Measurements from ENCODE around the gene PJVK. TPM values are rescaled to one million over a fixed set of nuclear protein-coding genes. Genes with fewer than 3 reads are reported as not detected.

PJVK gene
- total RNA-seq, 2 experiments from 2014 or later, result 4.0 to 6.9 TPM

DNA sequence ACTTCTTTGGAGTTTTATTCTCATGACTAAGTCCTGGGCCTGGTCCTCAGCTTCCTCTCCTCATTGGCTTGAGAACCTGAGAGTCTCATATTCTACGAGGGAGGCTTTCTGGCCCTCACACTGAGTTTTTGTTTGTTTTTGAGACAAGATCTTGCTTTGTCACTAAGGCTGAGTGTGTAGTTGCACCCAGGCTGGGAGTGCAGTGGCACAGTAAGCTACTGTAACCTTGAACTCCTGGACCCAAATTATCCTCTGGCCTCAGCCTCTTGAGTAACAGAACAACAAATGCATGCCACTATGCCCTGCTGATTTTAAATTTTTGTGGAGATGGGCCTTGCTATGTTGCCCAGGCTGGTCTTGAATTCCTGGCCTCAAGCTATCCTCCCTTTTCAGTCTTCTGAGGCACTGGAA is 22.8 kb upstream of the PJVK start:
- no peak for DNase-seq (ENCODE audit: low spot score)
- Histone ChIP-seq H3K4me3 (ENCODE audit: low read depth, low read length, poor library complexity, severe bottlenecking) (no peak overlapping the region), H3K27ac (ENCODE audit: low read depth, low read length, poor library complexity, severe bottlenecking) (no peak overlapping the region), H3K4me2 (ENCODE audit: low read length) (no peak overlapping the region), H3K36me3 (ENCODE audit: insufficient read depth, low read length) (peaks cover 49% of the 10 kb centered on the region), H3K79me2 (ENCODE audit: insufficient read depth, low read depth, low read length) (no peaks in the 10 kb centered on the region), H3K9me3 (ENCODE audit: low read length) (no peaks in the 10 kb centered on the region), H4K20me1 (ENCODE audit: insufficient read depth, low read length) (no peaks in the 10 kb centered on the region), H3K9me2 (ENCODE audit: insufficient read depth, low read length) (no peaks in the 10 kb centered on the region), H3K4me1 (ENCODE audit: insufficient read depth, low read length, poor library complexity, severe bottlenecking) (no peaks in the 10 kb centered on the region), H2AFZ (ENCODE audit: low read length) (no peak overlapping the region)
- POLR2A ChIA-PET, result interaction anchor here (0.6 to 1.4 kb wide), 3 partner anchors 9 to 232 kb away, joined by 3 to 7 read pairs (median 4); no protein-coding TSS in a partner anchor
- intact Hi-C loops (cut with micrococcal nuclease; ENCODE audit: unreplicated experiment), result no loop called here
- no TSS peak for BruUV-seq (replicated peaks)
- TF ChIP-seq EZH2phosphoT487 (IDR thresholded peaks at IDR 0.05; ENCODE audit: borderline replicate concordance, low read depth, low read length), result no peak
- TF ChIP-seq, protein P1, sequence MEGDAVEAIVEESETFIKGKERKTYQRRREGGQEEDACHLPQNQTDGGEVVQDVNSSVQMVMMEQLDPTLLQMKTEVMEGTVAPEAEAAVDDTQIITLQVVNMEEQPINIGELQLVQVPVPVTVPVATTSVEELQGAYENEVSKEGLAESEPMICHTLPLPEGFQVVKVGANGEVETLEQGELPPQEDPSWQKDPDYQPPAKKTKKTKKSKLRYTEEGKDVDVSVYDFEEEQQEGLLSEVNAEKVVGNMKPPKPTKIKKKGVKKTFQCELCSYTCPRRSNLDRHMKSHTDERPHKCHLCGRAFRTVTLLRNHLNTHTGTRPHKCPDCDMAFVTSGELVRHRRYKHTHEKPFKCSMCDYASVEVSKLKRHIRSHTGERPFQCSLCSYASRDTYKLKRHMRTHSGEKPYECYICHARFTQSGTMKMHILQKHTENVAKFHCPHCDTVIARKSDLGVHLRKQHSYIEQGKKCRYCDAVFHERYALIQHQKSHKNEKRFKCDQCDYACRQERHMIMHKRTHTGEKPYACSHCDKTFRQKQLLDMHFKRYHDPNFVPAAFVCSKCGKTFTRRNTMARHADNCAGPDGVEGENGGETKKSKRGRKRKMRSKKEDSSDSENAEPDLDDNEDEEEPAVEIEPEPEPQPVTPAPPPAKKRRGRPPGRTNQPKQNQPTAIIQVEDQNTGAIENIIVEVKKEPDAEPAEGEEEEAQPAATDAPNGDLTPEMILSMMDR (conservative IDR thresholded peaks at IDR 0.05; ENCODE audit: low read length), result no peak
- CTCF ChIA-PET (ENCODE audit: unreplicated experiment), result no interaction called here

DNA sequence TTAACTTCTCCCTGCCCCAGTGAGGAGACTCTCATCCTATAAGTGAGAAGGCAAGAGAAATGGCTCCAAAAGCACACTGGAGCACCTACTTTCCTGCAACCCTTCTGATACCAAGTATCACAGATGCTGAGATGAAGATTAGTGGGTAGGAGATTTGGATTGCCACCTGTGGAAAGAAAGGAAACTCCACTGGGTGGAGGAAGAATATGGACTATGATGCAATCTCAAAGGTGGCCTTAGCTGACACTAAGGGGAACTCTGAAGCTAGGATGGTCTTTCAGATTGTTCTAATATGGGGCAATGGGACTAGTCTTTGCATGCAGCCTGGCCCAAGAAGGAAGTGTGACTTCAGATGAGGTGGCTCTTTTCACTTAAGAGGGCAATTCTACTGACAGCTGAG is 21.8 kb upstream of the PJVK start:
- BruUV-seq (replicated peaks), result no TSS peak
- H3K27ac ChIP-seq (ENCODE audit: low read depth, low read length, poor library complexity, severe bottlenecking), result no peak overlapping the region
- peaks cover 58% of the 10 kb centered on the region for H3K36me3 ChIP-seq (ENCODE audit: insufficient read depth, low read length)
- intact Hi-C loops (cut with micrococcal nuclease; ENCODE audit: unreplicated experiment), result no loop called here
- TF ChIP-seq, protein P1 (conservative IDR thresholded peaks at IDR 0.05; ENCODE audit: low read length), result no peak
- no peak for TF ChIP-seq EZH2phosphoT487 (IDR thresholded peaks at IDR 0.05; ENCODE audit: borderline replicate concordance, low read depth, low read length)
- POLR2A ChIA-PET, result no interaction called here
- CTCF ChIA-PET (ENCODE audit: unreplicated experiment), result no interaction called here
- H4K20me1 ChIP-seq (ENCODE audit: insufficient read depth, low read length), result no peaks in the 10 kb centered on the region
- H3K9me3 ChIP-seq (ENCODE audit: low read length), result no peaks in the 10 kb centered on the region
- no peak overlapping the region for H3K4me3 ChIP-seq (ENCODE audit: low read depth, low read length, poor library complexity, severe bottlenecking)
- no peaks in the 10 kb centered on the region for H3K9me2 ChIP-seq (ENCODE audit: insufficient read depth, low read length)
- no peaks in the 10 kb centered on the region for H3K79me2 ChIP-seq (ENCODE audit: insufficient read depth, low read depth, low read length)
- DNase-seq (ENCODE audit: low spot score), result no peak
- no peak overlapping the region for H3K4me2 ChIP-seq (ENCODE audit: low read length)
- H3K4me1 ChIP-seq (ENCODE audit: insufficient read depth, low read length, poor library complexity, severe bottlenecking), result no peaks in the 10 kb centered on the region
- no peak overlapping the region for H2AFZ ChIP-seq (ENCODE audit: low read length)

DNA sequence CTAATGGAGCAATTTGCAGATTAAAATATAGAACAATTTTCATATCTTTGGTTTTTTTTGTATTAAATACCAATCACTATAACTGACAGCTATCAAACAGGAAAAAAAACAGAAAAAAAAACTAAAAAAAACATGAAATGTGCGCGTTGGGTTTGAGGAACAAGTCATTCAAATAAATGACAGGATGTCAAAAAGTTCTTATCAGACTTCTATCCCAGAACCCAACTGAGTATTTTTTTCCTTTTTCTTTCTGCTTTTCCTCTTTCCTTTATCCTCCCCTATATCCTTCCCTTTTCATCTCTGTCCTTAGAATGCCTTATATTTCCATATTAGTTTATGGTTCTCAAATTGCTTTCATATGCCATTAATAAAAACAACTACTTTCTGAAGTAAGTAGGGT is 14.5 kb upstream of the PJVK start:
- no TSS peak for BruUV-seq (replicated peaks)
- POLR2A ChIA-PET, result no interaction called here
- CTCF ChIA-PET (ENCODE audit: unreplicated experiment), result no interaction called here

More for the DNA sequence above, 14.5 kb upstream of the PJVK start:
- intact Hi-C loops (cut with micrococcal nuclease; ENCODE audit: unreplicated experiment), result no loop called here
- H3K4me2 ChIP-seq (ENCODE audit: low read length), result no peak overlapping the region
- no peaks in the 10 kb centered on the region for H3K9me3 ChIP-seq (ENCODE audit: low read length)
- no peak overlapping the region for H2AFZ ChIP-seq (ENCODE audit: low read length)
- no peaks in the 10 kb centered on the region for H3K4me1 ChIP-seq (ENCODE audit: insufficient read depth, low read length, poor library complexity, severe bottlenecking)
- no peak for TF ChIP-seq EZH2phosphoT487 (IDR thresholded peaks at IDR 0.05; ENCODE audit: borderline replicate concordance, low read depth, low read length)
- TF ChIP-seq, protein P1 (conservative IDR thresholded peaks at IDR 0.05; ENCODE audit: low read length), result no peak
- H3K4me3 ChIP-seq (ENCODE audit: low read depth, low read length, poor library complexity, severe bottlenecking), result no peak overlapping the region
- no peaks in the 10 kb centered on the region for H4K20me1 ChIP-seq (ENCODE audit: insufficient read depth, low read length)
- H3K9me2 ChIP-seq (ENCODE audit: insufficient read depth, low read length), result no peaks in the 10 kb centered on the region
- no peaks in the 10 kb centered on the region for H3K79me2 ChIP-seq (ENCODE audit: insufficient read depth, low read depth, low read length)
- no peak for DNase-seq (ENCODE audit: low spot score)
- no peak overlapping the region for H3K27ac ChIP-seq (ENCODE audit: low read depth, low read length, poor library complexity, severe bottlenecking)
- peaks cover 99% of the 10 kb centered on the region for H3K36me3 ChIP-seq (ENCODE audit: insufficient read depth, low read length)

Data from OCI-LY7 (cell line).